ENCODE measurements around the gene ZBTB20.

GRCh38 chr3:114799816-114800215 lies 347.3 kb downstream of the ZBTB20 start:
- TF ChIP-seq CTCF (conservative IDR thresholded peaks at IDR 0.05), result no peak
- no peak for TF ChIP-seq EZH2 (IDR thresholded peaks at IDR 0.05; ENCODE audit: low read depth)

All from PC-9 (cell line).